Body of pancreas (tissue), 4 donors: ENCODE results near the gene ADARB1.

ENCODE experiments used
- CTCF ChIP-seq, 7 experiments: fragments of 450-650 bp in 4 of 7; fragments of 200-600 bp in 3 of 7; sonication (generic) in 3 of 7; IDR thresholded peaks; one replicate each; pipeline ENCODE4 v1.5.1; 2016 to 2019; ENCODE audit warnings: antibody characterized with exemption in 7 of 7
- POLR2A ChIP-seq, 3 donors: fragments of 450-650 bp; IDR thresholded peaks; one replicate each; pipeline ENCODE4 v1.6.1; 2016; ENCODE audit warnings: antibody characterized with exemption in 3 of 3, mild to moderate bottlenecking in 2 of 3

- TF ChIP-seq CTCF (IDR thresholded peaks at IDR 0.05) (no peak), POLR2A (IDR thresholded peaks at IDR 0.05) (no peak)
These were observed 151.5 kb downstream of the ADARB1 start for GRCh38 chr21:45225741-45226327.
